ENCODE data around the gene PHF5A. TPM values are rescaled to one million over a fixed set of nuclear protein-coding genes. Genes with fewer than 3 reads are reported as not detected.
"Not testable (repeated sequence)": the region's sequence is repeated elsewhere in the genome, so short reads cannot be mapped to it uniquely, and the experiment has no call there.

PHF5A gene
- total and polyA plus RNA-seq, 8 donors = 0.58 to 54.5 (median 39.9) TPM

GRCh38 chr22:41435560-41435959 lies 32.9 kb downstream of the PHF5A start:
- TF ChIP-seq CTCF (IDR thresholded peaks at IDR 0.05) = no peak
- no peak for TF ChIP-seq EP300 (IDR thresholded peaks at IDR 0.05)
- TF ChIP-seq POLR2A (IDR thresholded peaks at IDR 0.05) = no peak
- peak in 1 of 3 donors; percentile 23 for TF ChIP-seq POLR2AphosphoS5 (IDR thresholded peaks at IDR 0.05)
- Histone ChIP-seq H3K36me3 (peaks cover 41 to 85% (median 84%) of the 10 kb centered on the region in 4 donors), H3K27me3 (no peaks in the 10 kb centered on the region), H3K4me3 (no peak overlapping the region), H3K4me1 (peaks cover 25 to 75% (median 52%) of the 10 kb centered on the region in 4 donors), H3K27ac (peak overlapping the region in 3 of 5 donors; percentile 32 to 68 (median 34)), H3K9me3 (no peaks in the 10 kb centered on the region)
- 61 to 79% (median 73%) methylated on average over 4 of the region's 4 CpGs for WGBS, 5 donors
- DNase-seq = no peak
- intact Hi-C loops (cut with DNase I; ENCODE audit: low total_unique reads) = no loop called here

GRCh38 chr22:41434361-41435003 lies 34.0 kb downstream of the PHF5A start:
- 68 to 77% (median 76%) methylated on average over 5 of the region's 5 CpGs for WGBS, 5 donors
- intact Hi-C loops (cut with DNase I; ENCODE audit: low total_unique reads); H3K4me3 ChIP-seq; H3K9me3 ChIP-seq; H3K27me3 ChIP-seq; DNase-seq: not testable (repeated sequence)
- Histone ChIP-seq H3K4me1 (peaks cover 25 to 66% (median 45%) of the 10 kb centered on the region in 4 donors), H3K36me3 (peaks cover 40 to 79% (median 78%) of the 10 kb centered on the region in 4 donors), H3K27ac (peak overlapping the region in 4 of 5 donors; percentile 1 to 68 (median 19))

GRCh38 chr22:41433480-41433879 lies 35.0 kb downstream of the PHF5A start:
- DNase-seq; H3K9me3 ChIP-seq; H3K4me3 ChIP-seq; H3K27me3 ChIP-seq; intact Hi-C loops (cut with DNase I; ENCODE audit: low total_unique reads): not testable (repeated sequence)
- peaks cover 19 to 56% (median 35%) of the 10 kb centered on the region in 4 donors for H3K4me1 ChIP-seq
- peaks cover 40 to 75% (median 72%) of the 10 kb centered on the region in 4 donors for H3K36me3 ChIP-seq
- peak overlapping the region in 2 of 5 donors; percentile 10 to 48 for H3K27ac ChIP-seq
- WGBS, 5 donors = 68 to 86% (median 83%) methylated on average over 1 of the region's 1 CpG

GRCh38 chr22:41431656-41432055 lies 36.8 kb downstream of the PHF5A start:
- H3K4me3 ChIP-seq = no peak overlapping the region
- peaks cover 15 to 48% (median 31%) of the 10 kb centered on the region in 4 donors for H3K4me1 ChIP-seq
- H3K27ac ChIP-seq = peak overlapping the region in 1 of 5 donors; percentile 25
- no peaks in the 10 kb centered on the region for H3K9me3 ChIP-seq
- no peak for DNase-seq
- TF ChIP-seq POLR2A (IDR thresholded peaks at IDR 0.05) (no peak), POLR2AphosphoS5 (IDR thresholded peaks at IDR 0.05) (no peak), EP300 (IDR thresholded peaks at IDR 0.05) (no peak), CTCF (IDR thresholded peaks at IDR 0.05) (no peak)
- no peaks in the 10 kb centered on the region for H3K27me3 ChIP-seq
- intact Hi-C loops (cut with DNase I; ENCODE audit: low total_unique reads) = no loop called here
- H3K36me3 ChIP-seq = peaks cover 34 to 71% (median 64%) of the 10 kb centered on the region in 4 donors
- 81 to 87% (median 83%) methylated on average over 3 to 6 of the region's 6 CpGs for WGBS, 5 donors

- no peaks in the 10 kb centered on the region for H3K27me3 ChIP-seq
- DNase-seq = no peak
These were observed 38.5 kb downstream of the PHF5A start for GRCh38 chr22:41429951-41430332.

More at GRCh38 chr22:41429951-41430332, 38.5 kb downstream of the PHF5A start:
- H3K4me3 ChIP-seq = no peak overlapping the region
- H3K27ac ChIP-seq = no peak overlapping the region
- intact Hi-C loops (cut with DNase I; ENCODE audit: low total_unique reads) = no loop called here
- peaks cover 17 to 69% (median 60%) of the 10 kb centered on the region in 4 donors for H3K36me3 ChIP-seq
- H3K9me3 ChIP-seq = no peaks in the 10 kb centered on the region
- TF ChIP-seq POLR2A (IDR thresholded peaks at IDR 0.05) (no peak), CTCF (IDR thresholded peaks at IDR 0.05) (no peak), EP300 (IDR thresholded peaks at IDR 0.05) (no peak), POLR2AphosphoS5 (IDR thresholded peaks at IDR 0.05) (no peak)
- peaks cover 3 to 30% (median 17%) of the 10 kb centered on the region in 4 donors for H3K4me1 ChIP-seq
- WGBS, 5 donors = 95 to 100% (median 97%) methylated on average over 8 of the region's 8 CpGs

Data from stomach (tissue), 9 donors.